ENCODE measurements around the gene SLC25A13.

DNA sequence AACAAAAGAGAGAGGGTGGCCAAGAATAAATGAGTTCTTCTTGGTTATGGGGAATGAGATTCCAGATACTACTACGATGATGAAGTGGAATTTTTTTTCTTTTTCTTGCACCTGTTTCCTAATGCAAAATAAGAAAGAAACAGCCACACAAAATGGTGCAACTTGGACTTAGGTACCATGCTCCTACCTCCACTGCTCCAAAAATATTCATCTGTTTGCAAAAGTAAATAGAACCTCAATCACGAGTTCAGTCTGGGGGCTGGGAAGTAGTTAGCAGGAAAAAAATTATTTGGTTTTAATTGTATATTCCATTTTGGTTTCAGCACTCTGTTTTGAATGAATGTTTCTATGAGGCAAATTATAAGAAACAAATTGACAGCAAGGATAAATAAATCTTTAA is 73.5 kb downstream of the SLC25A13 start:
- no peak for TF ChIP-seq NR1H2 (CRISPR knock-in tag; IDR thresholded peaks at IDR 0.05; ENCODE audit: borderline replicate concordance, low read depth)
- TF ChIP-seq POLR2AphosphoS2 (IDR thresholded peaks at IDR 0.05; ENCODE audit: low read depth, low read length), result no peak
- TF ChIP-seq USF2 (IDR thresholded peaks at IDR 0.05; ENCODE audit: low read depth, low read length), result no peak
- TF ChIP-seq USF2 (CRISPR knock-in tag; IDR thresholded peaks at IDR 0.05; ENCODE audit: borderline replicate concordance), result no peak
- TF ChIP-seq, protein P1, sequence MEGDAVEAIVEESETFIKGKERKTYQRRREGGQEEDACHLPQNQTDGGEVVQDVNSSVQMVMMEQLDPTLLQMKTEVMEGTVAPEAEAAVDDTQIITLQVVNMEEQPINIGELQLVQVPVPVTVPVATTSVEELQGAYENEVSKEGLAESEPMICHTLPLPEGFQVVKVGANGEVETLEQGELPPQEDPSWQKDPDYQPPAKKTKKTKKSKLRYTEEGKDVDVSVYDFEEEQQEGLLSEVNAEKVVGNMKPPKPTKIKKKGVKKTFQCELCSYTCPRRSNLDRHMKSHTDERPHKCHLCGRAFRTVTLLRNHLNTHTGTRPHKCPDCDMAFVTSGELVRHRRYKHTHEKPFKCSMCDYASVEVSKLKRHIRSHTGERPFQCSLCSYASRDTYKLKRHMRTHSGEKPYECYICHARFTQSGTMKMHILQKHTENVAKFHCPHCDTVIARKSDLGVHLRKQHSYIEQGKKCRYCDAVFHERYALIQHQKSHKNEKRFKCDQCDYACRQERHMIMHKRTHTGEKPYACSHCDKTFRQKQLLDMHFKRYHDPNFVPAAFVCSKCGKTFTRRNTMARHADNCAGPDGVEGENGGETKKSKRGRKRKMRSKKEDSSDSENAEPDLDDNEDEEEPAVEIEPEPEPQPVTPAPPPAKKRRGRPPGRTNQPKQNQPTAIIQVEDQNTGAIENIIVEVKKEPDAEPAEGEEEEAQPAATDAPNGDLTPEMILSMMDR (CRISPR knock-in tag; IDR thresholded peaks at IDR 0.05), result no peak
